NB4 (cell line): ENCODE measurements around the gene AP2M1.
A peak's percentile ranks its signal among the peaks of the same experiment; 100 is the strongest.

ENCODE experiments used
- DNase-seq: peaks from one replicate; pipeline ENCODE4 v3.0.0; 2010; ENCODE audit warnings: low read depth
- H3K4me3 ChIP-seq: one replicate; pipeline ENCODE4 v1.5.1; 2011; ENCODE audit warnings: mild to moderate bottlenecking, low read depth, low read length, moderate library complexity
- MYC ChIP-seq: IDR thresholded peaks from 2 replicates; pipeline ENCODE4 v1.6.1; 2011; ENCODE audit warnings: low read depth, low read length
- POLR2A ChIP-seq: IDR thresholded peaks from 2 replicates; pipeline ENCODE4 v1.6.1; 2011; ENCODE audit warnings: mild to moderate bottlenecking; ENCODE audit not compliant: insufficient read length; ENCODE audit errors: extremely low read depth
- TF ChIP-seq, protein P1 (sequence below): IDR thresholded peaks from 2 replicates; pipeline ENCODE4 v1.6.1; 2011; ENCODE audit warnings: low read depth, low read length
- TF ChIP-seq, protein P2 (sequence below): IDR thresholded peaks from one replicate; pipeline ENCODE4 v1.5.1; 2012; ENCODE audit warnings: low read depth, low read length

Gene AP2M1

DNA sequence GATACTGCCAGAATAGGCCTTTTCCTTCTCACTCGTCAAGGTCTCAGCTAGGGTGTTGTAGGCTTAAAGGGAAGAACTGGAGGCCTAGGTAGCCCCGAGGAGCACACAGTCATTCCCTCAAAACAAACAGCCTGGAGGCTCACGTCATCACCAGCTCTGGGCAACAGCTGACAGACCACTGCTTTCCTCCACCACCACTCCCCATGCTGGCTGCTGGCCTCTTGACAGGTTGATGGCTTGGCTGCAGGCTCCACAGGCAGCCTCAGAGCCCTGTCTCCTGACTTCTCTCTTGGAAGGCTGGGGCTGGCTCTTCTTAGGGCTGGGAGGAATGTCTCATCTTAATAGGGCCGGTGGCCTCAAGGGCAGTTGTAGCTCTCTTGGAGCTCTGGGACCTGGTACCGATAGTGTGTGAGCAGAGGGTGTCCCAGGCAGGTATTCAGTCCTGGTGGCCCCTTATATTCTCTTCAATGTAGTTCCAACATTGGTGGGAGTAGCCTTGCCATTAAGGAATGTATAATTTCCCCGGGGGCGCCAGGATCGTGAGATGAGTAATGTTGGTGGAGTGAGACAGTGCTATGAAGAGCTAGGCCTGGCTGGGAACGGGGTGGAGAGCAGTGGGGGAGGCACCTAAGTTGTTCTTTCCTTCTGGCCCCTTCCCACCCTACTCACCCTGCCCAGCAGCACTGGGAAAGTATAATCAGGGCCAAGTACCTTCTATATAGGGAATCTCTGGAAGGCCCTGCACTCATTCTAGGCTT, 6.1 kb upstream of the AP2M1 start:
- no peak for DNase-seq
- no peak for TF ChIP-seq POLR2A
- TF ChIP-seq, protein P1, sequence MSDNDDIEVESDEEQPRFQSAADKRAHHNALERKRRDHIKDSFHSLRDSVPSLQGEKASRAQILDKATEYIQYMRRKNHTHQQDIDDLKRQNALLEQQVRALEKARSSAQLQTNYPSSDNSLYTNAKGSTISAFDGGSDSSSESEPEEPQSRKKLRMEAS = no peak
- no peak for TF ChIP-seq MYC
- TF ChIP-seq, protein P2, sequence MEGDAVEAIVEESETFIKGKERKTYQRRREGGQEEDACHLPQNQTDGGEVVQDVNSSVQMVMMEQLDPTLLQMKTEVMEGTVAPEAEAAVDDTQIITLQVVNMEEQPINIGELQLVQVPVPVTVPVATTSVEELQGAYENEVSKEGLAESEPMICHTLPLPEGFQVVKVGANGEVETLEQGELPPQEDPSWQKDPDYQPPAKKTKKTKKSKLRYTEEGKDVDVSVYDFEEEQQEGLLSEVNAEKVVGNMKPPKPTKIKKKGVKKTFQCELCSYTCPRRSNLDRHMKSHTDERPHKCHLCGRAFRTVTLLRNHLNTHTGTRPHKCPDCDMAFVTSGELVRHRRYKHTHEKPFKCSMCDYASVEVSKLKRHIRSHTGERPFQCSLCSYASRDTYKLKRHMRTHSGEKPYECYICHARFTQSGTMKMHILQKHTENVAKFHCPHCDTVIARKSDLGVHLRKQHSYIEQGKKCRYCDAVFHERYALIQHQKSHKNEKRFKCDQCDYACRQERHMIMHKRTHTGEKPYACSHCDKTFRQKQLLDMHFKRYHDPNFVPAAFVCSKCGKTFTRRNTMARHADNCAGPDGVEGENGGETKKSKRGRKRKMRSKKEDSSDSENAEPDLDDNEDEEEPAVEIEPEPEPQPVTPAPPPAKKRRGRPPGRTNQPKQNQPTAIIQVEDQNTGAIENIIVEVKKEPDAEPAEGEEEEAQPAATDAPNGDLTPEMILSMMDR = no peak
- H3K4me3 ChIP-seq = no peak overlapping the region

DNA sequence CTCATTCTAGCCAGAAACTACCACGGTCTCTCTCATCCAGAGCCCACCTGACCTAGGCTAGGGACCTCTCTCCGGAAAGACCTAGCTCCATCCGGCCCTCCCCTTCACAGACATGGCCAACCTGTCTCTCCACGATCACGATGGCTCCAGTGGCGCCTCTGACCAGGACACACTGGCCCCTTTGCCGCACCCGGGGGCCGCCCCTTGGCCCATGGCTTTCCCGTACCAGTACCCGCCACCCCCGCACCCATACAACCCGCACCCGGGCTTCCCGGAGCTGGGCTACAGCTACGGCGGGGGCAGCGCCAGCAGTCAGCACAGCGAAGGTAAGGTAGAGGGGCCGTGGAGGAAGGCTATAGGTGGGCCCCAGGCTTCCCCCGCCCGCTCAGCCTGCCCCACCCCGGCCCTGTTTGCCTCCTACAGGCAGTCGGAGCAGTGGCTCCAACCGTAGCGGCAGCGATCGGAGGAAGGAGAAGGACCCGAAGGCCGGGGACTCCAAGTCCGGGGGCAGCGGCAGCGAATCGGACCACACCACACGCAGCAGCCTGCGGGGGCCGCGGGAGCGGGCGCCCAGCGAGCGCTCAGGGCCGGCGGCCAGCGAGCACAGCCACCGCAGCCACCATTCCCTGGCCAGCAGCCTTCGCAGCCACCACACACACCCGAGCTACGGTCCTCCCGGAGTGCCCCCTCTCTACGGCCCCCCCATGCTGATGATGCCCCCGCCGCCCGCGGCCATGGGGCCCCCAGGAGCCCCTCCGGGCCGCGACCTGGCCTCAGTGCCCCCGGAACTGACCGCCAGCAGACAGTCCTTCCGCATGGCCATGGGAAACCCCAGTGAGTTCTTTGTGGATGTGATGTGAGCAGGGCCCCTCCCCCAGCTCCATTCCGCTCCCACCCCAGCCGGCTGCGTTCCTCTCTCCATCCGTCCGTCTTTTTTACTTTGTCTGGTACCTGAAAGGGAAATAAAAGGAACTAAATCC, 4.5 kb upstream of the AP2M1 start:
- no peak for DNase-seq
- H3K4me3 ChIP-seq = no peak overlapping the region
- TF ChIP-seq, protein P2 = no peak
- TF ChIP-seq MYC (no peak), POLR2A (no peak)
- TF ChIP-seq, protein P1 = no peak

DNA sequence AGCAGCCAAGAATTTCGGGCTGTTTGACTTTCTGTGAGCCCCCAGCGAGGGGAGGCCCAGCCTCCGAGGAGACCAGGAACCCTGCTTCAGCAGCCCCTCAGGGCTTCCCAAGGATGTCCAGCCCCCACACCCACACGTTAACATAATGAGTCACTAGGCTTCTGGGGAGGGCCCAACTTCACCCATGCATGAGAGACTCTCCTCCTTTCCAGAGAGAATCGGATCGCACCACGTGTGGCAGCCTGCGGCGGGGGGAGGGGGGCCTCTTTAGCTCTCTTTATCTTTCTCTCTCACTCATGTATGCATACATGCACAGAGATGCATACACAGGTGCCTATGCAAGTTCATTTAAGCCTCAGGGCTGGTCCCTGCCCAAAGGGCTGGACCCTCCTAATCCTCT, 3.1 kb upstream of the AP2M1 start:
- no peak for TF ChIP-seq MYC
- no peak overlapping the region for H3K4me3 ChIP-seq
- no peak for DNase-seq

DNA sequence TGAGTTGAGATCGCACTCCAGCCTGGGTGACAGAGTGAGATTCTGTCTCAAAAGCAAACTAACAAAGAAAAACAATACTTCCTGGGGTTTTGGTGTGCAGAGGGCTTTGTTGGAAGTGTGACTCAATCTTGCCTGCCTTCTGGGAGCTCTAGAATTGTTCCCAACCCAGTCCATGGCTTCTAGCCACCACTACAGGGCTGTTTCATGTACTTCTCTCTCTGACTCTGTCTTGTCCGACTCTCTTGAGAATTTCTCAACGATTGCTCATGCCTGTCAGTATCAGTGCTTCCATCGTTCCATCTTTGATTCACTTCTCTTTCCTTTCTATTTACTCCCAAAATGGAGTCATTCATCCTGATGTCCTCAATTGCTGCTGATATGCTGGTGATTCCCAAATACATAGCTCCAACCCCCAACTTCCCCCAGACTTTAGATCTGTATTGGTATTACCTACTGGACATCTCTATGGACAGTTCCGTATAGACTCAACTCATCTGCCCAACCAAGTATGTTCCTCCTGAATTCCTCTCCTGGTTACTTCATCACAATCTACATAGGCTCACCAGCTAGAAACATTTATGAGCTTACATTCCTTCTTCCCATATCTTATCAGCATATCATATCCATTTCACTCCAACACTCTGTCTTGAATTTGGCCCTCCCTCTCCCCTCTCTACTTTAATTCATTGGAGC, 1.8 kb upstream of the AP2M1 start:
- H3K4me3 ChIP-seq = no peak overlapping the region
- TF ChIP-seq, protein P2 = no peak
- no peak for TF ChIP-seq POLR2A
- TF ChIP-seq MYC = no peak
- TF ChIP-seq, protein P1 = no peak
- DNase-seq = no peak

DNA sequence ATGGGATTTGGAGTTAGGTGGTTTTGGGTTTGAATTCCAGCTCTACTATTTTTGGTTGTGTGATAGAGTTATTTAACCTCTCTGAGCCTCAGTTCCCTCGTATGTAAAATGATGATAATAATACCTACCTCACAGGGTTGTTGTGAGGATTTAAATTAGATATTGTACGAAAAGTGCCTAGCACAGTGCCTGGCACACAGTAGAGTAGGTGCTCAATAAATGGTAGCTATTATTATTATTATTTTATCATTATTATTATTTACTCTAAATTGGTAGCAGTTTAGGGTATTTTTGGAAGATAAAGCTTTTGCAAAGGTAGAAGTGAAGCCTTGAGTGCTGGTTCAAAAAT, 1.3 kb upstream of the AP2M1 start:
- TF ChIP-seq POLR2A (no peak), MYC (no peak)
- TF ChIP-seq, protein P1 = no peak
- TF ChIP-seq, protein P2 = no peak
- no peak overlapping the region for H3K4me3 ChIP-seq
- DNase-seq = no peak

DNA sequence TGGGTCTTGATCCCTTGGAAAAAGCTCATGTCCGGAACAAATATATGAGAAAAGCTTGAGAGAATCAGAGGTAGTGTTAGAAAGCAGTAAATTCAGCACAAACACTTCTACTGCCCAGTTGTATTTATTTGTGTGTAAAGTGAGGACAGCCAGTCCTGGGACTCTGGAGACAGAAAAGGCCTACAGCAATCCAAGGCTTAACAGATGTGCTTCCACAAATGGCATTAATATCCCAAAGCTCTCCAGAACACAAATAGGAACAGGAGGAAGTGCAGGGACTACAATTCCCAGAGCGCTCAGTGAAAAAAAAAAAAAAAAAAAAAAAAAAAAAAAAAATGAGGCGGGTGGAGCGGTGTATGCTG, 390 bp upstream of the AP2M1 start:
- DNase-seq = no peak
- TF ChIP-seq POLR2A = no peak
- TF ChIP-seq, protein P2 = no peak
- TF ChIP-seq MYC = no peak
- TF ChIP-seq, protein P1 = no peak
- peak overlapping the region; percentile 14 for H3K4me3 ChIP-seq
